ENCODE results near the gene ZNF674. TPM values are rescaled to one million over a fixed set of nuclear protein-coding genes. Genes with fewer than 3 reads are reported as not detected.
"Not testable (repeated sequence)": the region's sequence is repeated elsewhere in the genome, so short reads cannot be mapped to it uniquely, and the experiment has no call there.

The ZNF674 gene
- total and polyA plus RNA-seq, 10 of the 15 experiments (the other 5 are each of a cell fraction or from before 2014, with no cell fraction given): 1.0 to 3.7 (median 1.8) TPM

- RAD21 ChIA-PET (ENCODE audit: unreplicated experiment); H3K4me1 ChIP-seq (ENCODE audit: control insufficient read depth, insufficient read depth, low read length); CTCF ChIA-PET; in situ Hi-C loops (cut with MboI); POLR2A ChIA-PET; H4K20me1 ChIP-seq (ENCODE audit: control insufficient read depth, insufficient read depth); H3K36me3 ChIP-seq (ENCODE audit: control insufficient read depth in 2 of 2, insufficient read depth in 2 of 2, low read length in 1 of 2); DNase-seq (ENCODE audit: low read depth, low spot score); intact Hi-C loops (cut with micrococcal nuclease; ENCODE audit: unreplicated experiment); H3K27me3 ChIP-seq (replicated peaks in 1 of 2; ENCODE audit: control insufficient read depth in 2 of 2, insufficient read depth in 2 of 2, low read length in 1 of 2); H3K9me3 ChIP-seq (replicated peaks; ENCODE audit: control insufficient read depth, insufficient read depth, low read length): not testable (repeated sequence)
- WGBS (ENCODE audit: insufficient coverage, insufficient replicate concordance, low lambda C conversion rate, missing lambda C conversion rate): 32% methylated on average over 7 of the region's 7 CpGs
- Histone ChIP-seq H3K9ac (ENCODE audit: control insufficient read depth, insufficient read depth, low read length) (peak overlapping the region; percentile 96), H3K79me2 (ENCODE audit: control insufficient read depth, insufficient read depth, low read length) (peaks cover 27% of the 10 kb centered on the region), H3K4me3 (peak overlapping the region; percentile 75; the same call in 1 of the 2 replicates), H2AFZ (ENCODE audit: control insufficient read depth, low read depth, low read length) (peak overlapping the region; percentile 51), H3K4me2 (ENCODE audit: control insufficient read depth, insufficient read depth) (peak overlapping the region; percentile 59), H3K27ac (ENCODE audit: control insufficient read depth, insufficient read depth) (peak overlapping the region; percentile 86)
- ATAC-seq (peak; percentile 19), FAIRE-seq (peak; percentile 95)
- BruUV-seq (replicated peaks): TSS peak; percentile 86
- SMC1A ChIA-PET (ENCODE audit: uncharacterized antibody, unreplicated experiment): interaction anchor here (0.9 to 1.5 kb wide), 3 partner anchors 18 to 27 kb away, joined by 3 read pairs; no protein-coding TSS in a partner anchor
- peak; percentile 62; the same call in 1 of the 2 replicates for TF ChIP-seq ZNF24 (IDR thresholded peaks at IDR 0.05)
These were observed 694 bp downstream of the ZNF674 start for GRCh38 chrX:46544527-46544926.

DNA sequence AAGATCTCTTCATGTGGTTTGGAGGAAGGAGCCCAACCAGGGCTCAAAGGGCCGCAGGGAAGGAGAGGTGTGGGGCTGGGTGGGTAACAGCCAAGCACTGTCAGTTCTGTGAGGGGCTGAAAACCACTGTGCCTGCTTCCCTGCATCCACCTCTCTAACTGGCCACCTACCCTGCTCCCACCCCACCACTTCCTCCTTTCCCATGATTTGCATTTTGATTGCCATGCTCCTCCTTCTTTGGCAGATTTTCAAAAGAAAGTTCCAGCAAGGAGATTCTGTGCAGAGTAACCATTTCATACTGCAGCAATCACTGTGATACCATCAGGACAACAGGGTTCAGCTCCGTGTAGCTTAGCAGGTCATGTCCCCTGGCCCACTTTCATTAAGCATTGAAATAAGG, 1.8 kb downstream of the ZNF674 start:
- no peak for FAIRE-seq
- H3K4me3 ChIP-seq: no peak overlapping the region
- WGBS (ENCODE audit: insufficient coverage, insufficient replicate concordance, low lambda C conversion rate, missing lambda C conversion rate): 60% methylated on average over 2 of the region's 2 CpGs

More for the DNA sequence above, 1.8 kb downstream of the ZNF674 start:
- SMC1A ChIA-PET (ENCODE audit: uncharacterized antibody, unreplicated experiment): interaction anchor here (1.1 to 1.5 kb wide), 3 partner anchors 17 to 217 kb away, joined by 3 read pairs; no protein-coding TSS in a partner anchor
- intact Hi-C loops (cut with micrococcal nuclease; ENCODE audit: unreplicated experiment): no loop called here
- no peak overlapping the region for H2AFZ ChIP-seq (ENCODE audit: control insufficient read depth, low read depth, low read length)
- peaks cover 0 to 4% of the 10 kb centered on the region in 2 experiments; a peak in 2 of 4 replicates for H3K36me3 ChIP-seq (ENCODE audit: control insufficient read depth in 2 of 2, insufficient read depth in 2 of 2, low read length in 1 of 2)
- no peaks in the 10 kb centered on the region for H3K27me3 ChIP-seq (replicated peaks in 1 of 2; ENCODE audit: control insufficient read depth in 2 of 2, insufficient read depth in 2 of 2, low read length in 1 of 2)
- RAD21 ChIA-PET (ENCODE audit: unreplicated experiment): no interaction called here
- H3K4me1 ChIP-seq (ENCODE audit: control insufficient read depth, insufficient read depth, low read length): peaks cover 4% of the 10 kb centered on the region; the same call in 1 of the 2 replicates
- peaks cover 26% of the 10 kb centered on the region for H3K79me2 ChIP-seq (ENCODE audit: control insufficient read depth, insufficient read depth, low read length)
- CTCF ChIA-PET: no interaction called here
- in situ Hi-C loops (cut with MboI): no loop called here
- POLR2A ChIA-PET: no interaction called here
- BruUV-seq (replicated peaks): no TSS peak
- H3K9ac ChIP-seq (ENCODE audit: control insufficient read depth, insufficient read depth, low read length): no peak overlapping the region
- H4K20me1 ChIP-seq (ENCODE audit: control insufficient read depth, insufficient read depth): no peaks in the 10 kb centered on the region
- TF ChIP-seq, protein P1, sequence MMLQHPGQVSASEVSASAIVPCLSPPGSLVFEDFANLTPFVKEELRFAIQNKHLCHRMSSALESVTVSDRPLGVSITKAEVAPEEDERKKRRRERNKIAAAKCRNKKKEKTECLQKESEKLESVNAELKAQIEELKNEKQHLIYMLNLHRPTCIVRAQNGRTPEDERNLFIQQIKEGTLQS (IDR thresholded peaks at IDR 0.05; ENCODE audit: borderline replicate concordance, extremely low read depth, low read depth, low read length): no peak
- TF ChIP-seq STAT1 (conservative IDR thresholded peaks at IDR 0.05): no peak
- no peak for TF ChIP-seq EZH2 (IDR thresholded peaks at IDR 0.05; ENCODE audit: borderline replicate concordance, control insufficient read depth, low read depth, low read length)
- peak; percentile 60; the same call in 1 of the 2 replicates for TF ChIP-seq SPI1 (IDR thresholded peaks at IDR 0.05; ENCODE audit: borderline replicate concordance, insufficient read depth, low read depth, low read length)
- no peak for TF ChIP-seq ETV6 (conservative IDR thresholded peaks at IDR 0.05 in 1 of 2, IDR thresholded peaks at IDR 0.05 in 1 of 2; ENCODE audit: borderline replicate concordance in 1 of 2, low read depth in 1 of 2)
- DNase-seq (ENCODE audit: low read depth, low spot score) (no peak), ATAC-seq (no peak)
- no peak overlapping the region for H3K4me2 ChIP-seq (ENCODE audit: control insufficient read depth, insufficient read depth)
- H3K9me3 ChIP-seq (replicated peaks; ENCODE audit: control insufficient read depth, insufficient read depth, low read length): no peaks in the 10 kb centered on the region; the same call in 2 of the 3 replicates
- no peak overlapping the region for H3K27ac ChIP-seq (ENCODE audit: control insufficient read depth, insufficient read depth)

All from GM12878 (cell line).